ENCODE data around the gene TMEM25. TPM values are rescaled to one million over a fixed set of nuclear protein-coding genes. Genes with fewer than 3 reads are reported as not detected.

Gene TMEM25
- total and polyA plus RNA-seq, 4 donors = 5.5 to 19.9 (median 7.2) TPM

DNA sequence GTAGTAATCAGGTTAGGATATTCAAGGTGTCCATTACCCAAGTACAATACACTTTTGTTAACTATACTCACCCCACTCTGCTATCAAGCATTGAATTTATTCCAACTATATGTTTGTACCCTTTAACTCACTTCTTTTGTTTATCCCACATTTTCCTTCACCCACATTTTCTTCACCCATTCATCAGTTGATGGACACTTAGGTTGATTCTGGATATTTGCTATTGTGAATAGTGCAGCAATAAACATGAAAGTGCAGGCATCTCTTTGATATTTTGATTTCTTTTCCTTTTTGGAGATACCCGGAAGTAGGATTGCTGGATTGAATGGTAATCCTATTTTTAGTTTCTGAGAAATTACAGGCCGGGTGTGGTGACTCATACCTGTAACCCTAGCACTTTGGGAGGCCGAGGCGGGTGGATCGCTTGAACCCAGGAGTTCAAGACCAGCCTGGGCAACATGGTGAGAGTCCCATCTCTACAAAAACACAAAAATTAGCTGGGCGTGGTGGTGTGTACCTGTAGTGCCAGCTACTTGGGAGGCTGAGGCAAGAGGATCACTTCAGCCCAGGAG lies 6.5 kb downstream of the TMEM25 start (continued):
- TF ChIP-seq, protein P1, sequence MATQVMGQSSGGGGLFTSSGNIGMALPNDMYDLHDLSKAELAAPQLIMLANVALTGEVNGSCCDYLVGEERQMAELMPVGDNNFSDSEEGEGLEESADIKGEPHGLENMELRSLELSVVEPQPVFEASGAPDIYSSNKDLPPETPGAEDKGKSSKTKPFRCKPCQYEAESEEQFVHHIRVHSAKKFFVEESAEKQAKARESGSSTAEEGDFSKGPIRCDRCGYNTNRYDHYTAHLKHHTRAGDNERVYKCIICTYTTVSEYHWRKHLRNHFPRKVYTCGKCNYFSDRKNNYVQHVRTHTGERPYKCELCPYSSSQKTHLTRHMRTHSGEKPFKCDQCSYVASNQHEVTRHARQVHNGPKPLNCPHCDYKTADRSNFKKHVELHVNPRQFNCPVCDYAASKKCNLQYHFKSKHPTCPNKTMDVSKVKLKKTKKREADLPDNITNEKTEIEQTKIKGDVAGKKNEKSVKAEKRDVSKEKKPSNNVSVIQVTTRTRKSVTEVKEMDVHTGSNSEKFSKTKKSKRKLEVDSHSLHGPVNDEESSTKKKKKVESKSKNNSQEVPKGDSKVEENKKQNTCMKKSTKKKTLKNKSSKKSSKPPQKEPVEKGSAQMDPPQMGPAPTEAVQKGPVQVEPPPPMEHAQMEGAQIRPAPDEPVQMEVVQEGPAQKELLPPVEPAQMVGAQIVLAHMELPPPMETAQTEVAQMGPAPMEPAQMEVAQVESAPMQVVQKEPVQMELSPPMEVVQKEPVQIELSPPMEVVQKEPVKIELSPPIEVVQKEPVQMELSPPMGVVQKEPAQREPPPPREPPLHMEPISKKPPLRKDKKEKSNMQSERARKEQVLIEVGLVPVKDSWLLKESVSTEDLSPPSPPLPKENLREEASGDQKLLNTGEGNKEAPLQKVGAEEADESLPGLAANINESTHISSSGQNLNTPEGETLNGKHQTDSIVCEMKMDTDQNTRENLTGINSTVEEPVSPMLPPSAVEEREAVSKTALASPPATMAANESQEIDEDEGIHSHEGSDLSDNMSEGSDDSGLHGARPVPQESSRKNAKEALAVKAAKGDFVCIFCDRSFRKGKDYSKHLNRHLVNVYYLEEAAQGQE (IDR thresholded peaks at IDR 0.05) = no peak
- no peak for TF ChIP-seq FOXA1 (IDR thresholded peaks at IDR 0.05)

DNA sequence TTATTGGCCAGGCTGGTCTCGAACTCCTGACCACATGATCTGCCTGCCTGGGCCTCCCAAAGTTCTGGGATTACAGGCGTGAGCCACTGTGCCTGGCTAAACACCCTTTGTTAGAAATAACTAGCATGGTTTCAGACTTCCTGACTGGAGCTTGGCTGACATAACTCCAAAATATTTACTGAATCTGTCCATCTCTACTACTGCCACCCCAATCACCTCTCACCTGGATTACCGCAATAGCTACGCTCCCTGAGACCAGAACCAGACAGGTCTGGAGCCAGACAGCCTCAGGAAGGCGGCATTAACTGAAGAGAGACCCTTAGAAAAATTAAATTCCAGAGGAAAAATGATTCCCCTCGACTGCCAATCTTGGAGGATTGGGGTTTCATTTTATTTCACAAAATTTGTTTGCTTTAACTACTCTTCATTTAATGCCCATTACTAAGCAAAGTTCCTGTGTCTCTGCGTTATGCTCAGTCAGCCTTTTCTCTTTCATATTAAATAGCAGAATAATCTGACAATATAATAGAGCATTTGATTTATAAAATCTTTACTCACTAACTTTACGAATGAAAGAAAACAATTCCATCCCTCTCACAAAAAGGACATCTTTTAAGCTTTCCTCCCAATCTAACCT lies 13.1 kb downstream of the TMEM25 start:
- peaks cover 0 to 4% (median 0%) of the 10 kb centered on the region in 4 donors for H3K36me3 ChIP-seq (ENCODE audit: control insufficient read depth in 4 of 4, insufficient read depth in 3 of 4, low read depth in 1 of 4, low read length in 3 of 4)
- H3K9me3 ChIP-seq (ENCODE audit: control insufficient read depth in 4 of 4, low read length in 3 of 4) = no peaks in the 10 kb centered on the region
- WGBS = 44% methylated on average over 8 of the region's 8 CpGs
- peak overlapping the region; percentile 73 to 83 for H3K27ac ChIP-seq (ENCODE audit: low read depth in 1 of 2, low read length in 2 of 2)
- no peak overlapping the region for H3K4me3 ChIP-seq (ENCODE audit: low read depth in 1 of 3, low read length in 3 of 3)
- H3K4me1 ChIP-seq (ENCODE audit: control insufficient read depth in 4 of 4, insufficient read depth in 4 of 4, low read length in 3 of 4) = peaks cover 1 to 30% (median 23%) of the 10 kb centered on the region in 4 donors
- no peak for DNase-seq (ENCODE audit: low spot score)
- no peaks in the 10 kb centered on the region for H3K27me3 ChIP-seq (ENCODE audit: control insufficient read depth in 4 of 4, insufficient read depth in 4 of 4, low read length in 3 of 4)
- TF ChIP-seq RAD21 (IDR thresholded peaks at IDR 0.05) = peak in 1 of 2 donors; percentile 7
- TF ChIP-seq NR2F2 (IDR thresholded peaks at IDR 0.05) = no peak
- peak; percentile 40 to 71 for TF ChIP-seq RXRA (IDR thresholded peaks at IDR 0.05)
- peak; percentile 28 for TF ChIP-seq TAF1 (conservative IDR thresholded peaks at IDR 0.05)
- TF ChIP-seq, protein P2, sequence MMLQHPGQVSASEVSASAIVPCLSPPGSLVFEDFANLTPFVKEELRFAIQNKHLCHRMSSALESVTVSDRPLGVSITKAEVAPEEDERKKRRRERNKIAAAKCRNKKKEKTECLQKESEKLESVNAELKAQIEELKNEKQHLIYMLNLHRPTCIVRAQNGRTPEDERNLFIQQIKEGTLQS (IDR thresholded peaks at IDR 0.05) = no peak
- TF ChIP-seq FOXA1 (IDR thresholded peaks at IDR 0.05) = no peak
- TF ChIP-seq HNF4A (conservative IDR thresholded peaks at IDR 0.05) = peak in 1 of 2 donors; percentile 14
- TF ChIP-seq JUND (IDR thresholded peaks at IDR 0.05) = peak in 1 of 2 donors; percentile 15
- no peak for TF ChIP-seq EGR1 (IDR thresholded peaks at IDR 0.05; ENCODE audit: low read depth in 2 of 2)
- TF ChIP-seq SP1 (IDR thresholded peaks at IDR 0.05) = no peak
- TF ChIP-seq, protein P3, sequence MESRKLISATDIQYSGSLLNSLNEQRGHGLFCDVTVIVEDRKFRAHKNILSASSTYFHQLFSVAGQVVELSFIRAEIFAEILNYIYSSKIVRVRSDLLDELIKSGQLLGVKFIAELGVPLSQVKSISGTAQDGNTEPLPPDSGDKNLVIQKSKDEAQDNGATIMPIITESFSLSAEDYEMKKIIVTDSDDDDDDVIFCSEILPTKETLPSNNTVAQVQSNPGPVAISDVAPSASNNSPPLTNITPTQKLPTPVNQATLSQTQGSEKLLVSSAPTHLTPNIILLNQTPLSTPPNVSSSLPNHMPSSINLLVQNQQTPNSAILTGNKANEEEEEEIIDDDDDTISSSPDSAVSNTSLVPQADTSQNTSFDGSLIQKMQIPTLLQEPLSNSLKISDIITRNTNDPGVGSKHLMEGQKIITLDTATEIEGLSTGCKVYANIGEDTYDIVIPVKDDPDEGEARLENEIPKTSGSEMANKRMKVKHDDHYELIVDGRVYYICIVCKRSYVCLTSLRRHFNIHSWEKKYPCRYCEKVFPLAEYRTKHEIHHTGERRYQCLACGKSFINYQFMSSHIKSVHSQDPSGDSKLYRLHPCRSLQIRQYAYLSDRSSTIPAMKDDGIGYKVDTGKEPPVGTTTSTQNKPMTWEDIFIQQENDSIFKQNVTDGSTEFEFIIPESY (IDR thresholded peaks at IDR 0.05) = peak; percentile 9
- peak; percentile 30 for TF ChIP-seq YY1 (IDR thresholded peaks at IDR 0.05)
- TF ChIP-seq, protein P1 (IDR thresholded peaks at IDR 0.05) = no peak
- peak overlapping the region; percentile 60 to 72 for H3K9ac ChIP-seq (ENCODE audit: low read depth in 1 of 2, low read length in 2 of 2)
